Testis (tissue), 3 donors: ENCODE results near the gene OR2T3. TPM values are rescaled to one million over a fixed set of nuclear protein-coding genes. Genes with fewer than 3 reads are reported as not detected.
"Not testable (repeated sequence)": the region's sequence is repeated elsewhere in the genome, so short reads cannot be mapped to it uniquely, and the experiment has no call there.

ENCODE experiments used
- DNase-seq: peaks from one replicate; pipeline ENCODE4 v3.0.0-alpha.2; 2019
- H3K27ac ChIP-seq, 2 donors: fragments of 200-600 bp; sonication (generic); one replicate each; pipeline ENCODE4 v1.5.1; 2019
- H3K27me3 ChIP-seq: fragments of 200-600 bp; sonication (generic); one replicate; pipeline ENCODE4 v1.5.1; 2019
- H3K36me3 ChIP-seq: fragments of 200-600 bp; sonication (generic); one replicate; pipeline ENCODE4 v1.5.1; 2017; ENCODE audit warnings: low read depth; ENCODE audit errors: missing control alignments
- H3K4me1 ChIP-seq: fragments of 200-600 bp; sonication (generic); one replicate; pipeline ENCODE4 v1.5.1; 2019
- H3K4me3 ChIP-seq, 2 donors: fragments of 200-600 bp; sonication (generic); one replicate each; pipeline ENCODE4 v1.5.1; 2017 to 2019
- H3K9me3 ChIP-seq: fragments of 200-600 bp; sonication (generic); one replicate; pipeline ENCODE4 v1.5.1; 2017
- WGBS, 2 donors: methylation state at CpG; one replicate each; pipeline ENCODE4 v1.1.5; 2018; 5-methylcytosine and 5-hydroxymethylcytosine counted together
- intact Hi-C: fragments of 100-400 bp; cut with DNase I; formaldehyde crosslinking; loops from one replicate; pipeline ENCODE4 v1.15.1; 2023; ENCODE audit warnings: low total_unique reads
- polyA plus RNA-seq: library from polyadenylated mRNA; stranded (reverse); fragments of 350-450 nt; fragmentation: Illumina TruSeq; extraction: RNeasy Lipid Tissue Mini Kit (QIAGEN cat#74804); gene quantifications from one replicate; pipeline ENCODE4 v1.2.3, GENCODE V29; 2014; ENCODE audit warnings: low read depth, low replicate concordance; ENCODE audit not compliant: insufficient read depth
- total RNA-seq, 2 donors: library from RNA; depleted of rRNA; stranded (reverse); fragments of >200 nt; gene quantifications; one replicate each; pipeline ENCODE4 v1.2.3, GENCODE V29; 2016

Gene OR2T3
- total and polyA plus RNA-seq, 3 donors from 2014 or later = not detected

DNA sequence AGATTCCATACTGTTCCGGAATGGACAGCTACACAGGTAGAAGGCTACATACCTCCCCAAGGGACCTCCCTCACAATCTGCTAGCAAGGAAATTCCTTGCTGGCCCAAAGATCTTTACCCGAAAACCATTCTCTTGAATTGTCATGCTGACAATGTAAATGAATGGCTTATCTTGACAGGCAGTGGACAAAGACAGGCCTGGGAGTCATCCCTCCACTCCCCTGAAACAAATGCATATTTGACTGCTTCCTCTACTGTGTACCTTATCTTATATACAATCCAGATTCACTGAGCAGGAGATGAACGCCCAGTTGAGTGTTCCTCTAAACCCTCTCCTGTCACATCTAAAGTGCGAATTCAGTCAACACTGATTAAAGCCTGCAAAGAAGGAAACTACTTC lies 28.5 kb upstream of the OR2T3 start:
- H3K27me3 ChIP-seq, H3K4me3 ChIP-seq, intact Hi-C loops, H3K36me3 ChIP-seq, DNase-seq, H3K27ac ChIP-seq, H3K4me1 ChIP-seq, H3K9me3 ChIP-seq: not testable (repeated sequence)
- WGBS, 2 donors = 84 to 86% methylated on average over 4 of the region's 4 CpGs

DNA sequence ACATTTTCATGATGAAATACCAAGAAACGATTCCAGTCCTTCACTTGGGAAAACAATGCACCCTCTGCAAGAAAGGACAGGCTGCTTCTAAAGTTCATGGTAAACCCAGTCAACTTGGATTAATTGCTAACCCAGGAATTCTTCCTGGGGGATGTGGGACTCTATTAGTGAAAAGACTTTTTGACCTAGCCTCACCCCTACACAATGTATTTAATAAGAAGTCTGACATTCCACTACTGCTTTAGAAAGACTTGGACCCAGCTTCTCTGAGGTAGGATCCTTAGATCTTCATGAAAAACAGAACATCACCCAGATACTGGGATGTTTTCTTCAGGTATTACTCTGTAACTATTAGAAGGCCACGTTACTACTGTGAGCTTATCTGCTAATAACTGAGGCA lies 27.8 kb upstream of the OR2T3 start, which contains the start of gene OR2T2:
Gene OR2T2, plus strand, starts transcription at position 239 of the 400 bp plus-strand sequence. CDS start 7,161 bp downstream, outside the sequence.
- DNase-seq, intact Hi-C loops, H3K4me3 ChIP-seq, H3K36me3 ChIP-seq, H3K27ac ChIP-seq, H3K9me3 ChIP-seq, H3K4me1 ChIP-seq, H3K27me3 ChIP-seq: not testable (repeated sequence)
- 56 to 61% methylated on average over 1 to 2 of the region's 2 CpGs for WGBS, 2 donors

DNA sequence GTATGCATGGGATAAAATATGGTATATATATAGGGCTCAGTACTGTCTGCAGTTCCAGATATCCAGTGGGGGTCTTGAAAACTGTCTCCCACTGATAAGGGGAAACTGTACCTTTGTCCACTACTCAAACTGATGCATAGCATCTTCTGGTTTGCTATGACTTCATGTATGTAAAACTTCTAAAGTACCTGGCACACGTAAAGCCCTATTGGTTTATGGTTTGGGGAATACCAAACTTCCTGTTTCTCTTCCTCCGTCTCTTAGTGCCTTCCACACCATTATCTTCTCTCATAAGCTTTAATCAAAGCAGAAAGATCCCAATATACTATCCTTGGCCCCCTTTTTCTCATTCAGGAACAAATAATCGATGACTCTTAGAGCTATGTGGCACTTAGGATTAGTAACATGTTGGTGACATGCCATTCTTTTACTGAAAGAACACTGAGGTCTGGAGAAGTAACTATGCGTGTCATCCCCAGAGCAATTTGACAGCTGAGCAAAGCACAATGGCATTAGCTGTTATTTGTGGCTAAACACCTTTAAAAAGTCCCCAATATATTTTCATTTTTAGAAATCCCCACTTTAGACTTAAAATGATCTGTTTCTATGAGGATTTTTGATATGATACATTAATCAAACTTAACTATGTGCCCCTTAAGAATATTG lies 24.6 kb upstream of the OR2T3 start:
- intact Hi-C loops = not testable (repeated sequence)

DNA sequence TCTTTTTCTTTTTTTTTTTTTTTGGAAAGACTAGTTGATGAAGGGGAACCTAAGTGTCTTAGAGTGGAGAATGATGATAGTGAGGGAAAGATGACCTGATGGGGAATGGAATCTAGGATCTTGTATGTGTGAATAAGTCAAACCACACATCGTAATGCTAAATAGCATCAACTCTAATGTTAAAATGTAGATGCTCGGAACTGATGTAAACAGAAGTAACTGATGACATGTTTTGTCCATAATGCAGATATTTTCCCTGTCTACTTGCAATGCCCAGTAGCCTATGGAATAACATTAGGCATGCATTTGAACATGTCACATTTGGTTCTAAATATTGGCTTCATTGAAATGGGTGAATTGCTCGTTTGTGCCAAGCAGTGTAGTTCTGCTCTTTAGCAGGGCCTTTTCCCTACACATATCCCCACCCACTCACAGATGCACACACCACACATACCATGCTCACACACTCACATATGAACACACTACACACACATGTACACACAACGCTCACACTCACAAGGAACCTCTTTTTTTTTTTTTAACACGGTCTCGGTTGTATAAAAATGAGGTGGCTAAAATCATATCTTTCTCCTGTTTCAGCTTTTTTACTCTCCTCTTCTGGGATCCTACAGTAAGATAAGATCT lies 23.2 kb upstream of the OR2T3 start:
- intact Hi-C loops, H3K27me3 ChIP-seq, H3K4me3 ChIP-seq, H3K9me3 ChIP-seq, H3K27ac ChIP-seq, H3K4me1 ChIP-seq, DNase-seq, H3K36me3 ChIP-seq: not testable (repeated sequence)
- 83 to 85% methylated on average over 5 of the region's 6 CpGs for WGBS, 2 donors

More for the DNA sequence above, 24.6 kb upstream of the OR2T3 start:
- H3K36me3 ChIP-seq, H3K4me3 ChIP-seq, H3K27me3 ChIP-seq, H3K4me1 ChIP-seq, H3K27ac ChIP-seq, H3K9me3 ChIP-seq, DNase-seq: not testable (repeated sequence)
- no CpG with 5 or more reads among the region's 4 CpGs for WGBS, 2 donors

DNA sequence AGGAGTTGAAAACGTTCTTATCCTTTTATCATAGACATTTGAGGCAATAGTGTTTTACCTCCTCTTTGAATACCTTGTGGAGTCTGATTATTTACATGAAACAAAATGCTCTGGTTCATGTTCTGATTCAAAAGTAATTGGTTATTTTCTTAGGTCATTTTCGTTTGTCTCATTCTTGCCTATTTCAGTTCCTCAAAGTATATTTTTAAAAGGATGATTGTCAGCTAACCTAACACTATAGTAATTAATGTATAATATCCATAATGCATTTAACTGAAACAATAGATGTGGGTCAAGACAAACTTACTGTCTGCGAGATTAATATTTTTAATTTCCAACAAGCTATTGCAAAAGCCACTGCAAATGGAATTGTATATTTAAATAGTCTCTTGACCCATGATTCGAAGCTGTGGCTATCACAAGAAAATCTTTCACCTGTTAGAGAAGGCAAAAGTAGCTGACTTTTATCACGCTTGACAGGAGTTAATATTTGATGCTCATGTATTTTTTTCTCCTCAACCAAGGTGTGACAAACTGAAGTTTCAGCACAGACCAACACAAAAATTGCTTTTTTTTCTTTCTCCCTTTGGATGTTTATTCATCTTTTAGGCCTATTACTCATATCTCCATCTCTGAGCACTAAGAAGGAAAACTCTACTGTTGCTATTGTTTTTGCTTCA lies 22.5 kb upstream of the OR2T3 start:
- H3K9me3 ChIP-seq, intact Hi-C loops, DNase-seq, H3K27ac ChIP-seq, H3K36me3 ChIP-seq, H3K4me3 ChIP-seq, H3K27me3 ChIP-seq, H3K4me1 ChIP-seq: not testable (repeated sequence)
- 44 to 53% methylated on average over 2 of the region's 5 CpGs for WGBS, 2 donors

DNA sequence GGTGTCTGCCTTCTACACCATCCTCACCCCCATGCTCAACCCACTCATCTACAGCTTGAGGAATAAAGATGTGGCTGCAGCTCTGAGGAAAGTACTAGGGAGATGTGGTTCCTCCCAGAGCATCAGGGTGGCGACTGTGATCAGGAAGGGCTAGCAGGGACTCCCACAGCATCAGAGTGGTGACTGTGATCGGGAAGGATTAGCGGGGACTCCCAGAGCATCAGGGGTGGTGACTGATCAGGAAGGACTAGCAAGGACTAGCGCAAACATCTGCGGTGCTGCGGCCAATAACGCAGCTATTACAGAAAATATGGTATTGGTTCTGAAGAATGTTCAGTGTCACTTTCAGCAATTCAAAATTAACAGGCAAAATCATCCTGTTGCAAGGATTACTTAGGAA lies 19.5 kb upstream of the OR2T3 start:
- H3K36me3 ChIP-seq, H3K27ac ChIP-seq, intact Hi-C loops, DNase-seq, H3K4me3 ChIP-seq, H3K9me3 ChIP-seq, H3K27me3 ChIP-seq, H3K4me1 ChIP-seq: not testable (repeated sequence)
- 85 to 88% methylated on average over 7 of the region's 7 CpGs for WGBS, 2 donors

DNA sequence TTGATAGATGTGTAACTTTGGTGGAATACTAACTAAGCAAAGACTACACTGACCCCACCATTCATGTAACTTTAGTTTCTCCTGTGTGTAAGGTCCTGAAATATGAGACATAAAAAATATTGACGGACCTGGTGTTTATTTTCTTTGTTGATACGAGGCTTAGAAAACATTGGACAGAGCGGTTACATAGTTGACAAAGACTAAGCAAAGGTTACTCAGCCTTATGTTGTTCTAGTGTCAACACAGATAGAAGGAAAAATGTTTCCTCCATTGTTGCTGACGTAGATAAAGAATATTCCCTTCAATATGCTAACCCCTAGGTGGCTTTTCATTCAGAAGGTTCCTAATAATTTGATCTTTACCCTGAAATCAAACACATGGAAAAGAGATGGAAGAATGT lies 18.1 kb upstream of the OR2T3 start:
- H3K27me3 ChIP-seq, H3K4me1 ChIP-seq, DNase-seq, H3K36me3 ChIP-seq, H3K9me3 ChIP-seq, H3K4me3 ChIP-seq, intact Hi-C loops, H3K27ac ChIP-seq: not testable (repeated sequence)
- WGBS, 2 donors = 49 to 69% methylated on average over 2 to 3 of the region's 4 CpGs

DNA sequence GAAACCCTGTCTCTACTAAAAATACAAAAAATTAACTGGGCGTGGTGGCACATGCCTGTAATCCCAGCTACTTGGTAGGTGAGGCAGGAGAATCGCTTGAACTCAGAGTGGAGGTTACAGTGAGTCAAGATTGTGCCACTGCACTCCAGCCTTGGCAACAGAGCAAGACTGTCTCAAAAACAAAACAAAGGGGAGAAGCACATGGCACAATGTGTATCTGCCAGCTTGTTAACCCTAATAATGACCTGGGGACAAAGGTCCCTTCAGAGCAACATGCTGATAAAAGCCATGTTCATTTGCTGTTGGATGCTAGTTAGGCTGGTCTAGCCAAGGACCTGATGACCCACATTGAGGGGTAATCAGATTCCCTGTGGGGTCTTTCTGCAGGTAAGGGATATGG lies 16.5 kb upstream of the OR2T3 start:
- H3K27me3 ChIP-seq, H3K36me3 ChIP-seq, DNase-seq, H3K27ac ChIP-seq, H3K4me3 ChIP-seq, H3K9me3 ChIP-seq, intact Hi-C loops, H3K4me1 ChIP-seq: not testable (repeated sequence)
- WGBS, 2 donors = no CpG with 5 or more reads among the region's 2 CpGs

DNA sequence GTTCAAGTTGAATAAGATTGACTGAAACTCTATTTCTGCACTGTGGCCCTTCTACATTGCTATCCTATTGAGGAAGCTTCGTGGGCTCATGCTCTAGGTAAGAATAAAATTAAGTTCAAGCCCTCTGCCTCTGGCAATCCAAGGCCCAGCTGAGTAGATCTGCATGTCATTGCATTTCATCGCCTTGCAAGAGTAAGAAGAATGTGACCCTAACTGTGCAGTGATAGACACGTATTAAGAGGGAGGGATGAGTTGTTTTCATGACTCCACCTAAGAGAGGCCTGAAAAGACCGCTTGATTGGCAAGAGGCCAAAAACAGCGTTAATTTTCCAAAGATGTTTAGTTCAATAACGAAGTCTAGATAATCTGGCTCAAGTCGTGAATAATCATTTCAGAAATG lies 14.0 kb upstream of the OR2T3 start:
- WGBS, 2 donors = 65 to 74% methylated on average over 7 of the region's 7 CpGs
- not testable (repeated sequence) for H3K27ac ChIP-seq, H3K9me3 ChIP-seq

More for the DNA sequence above, 14.0 kb upstream of the OR2T3 start:
- DNase-seq, H3K4me1 ChIP-seq, H3K4me3 ChIP-seq, H3K36me3 ChIP-seq, H3K27me3 ChIP-seq, intact Hi-C loops: not testable (repeated sequence)
